A673 (cell line): ENCODE data around the gene ANKRD55.

ENCODE experiments used
- EZH2 ChIP-seq: fragments of 200-600 bp; sonication (generic); IDR thresholded peaks from 2 replicates; pipeline ENCODE4 v1.6.1; 2017; ENCODE audit warnings: borderline replicate concordance, low read depth, mild to moderate bottlenecking, mixed read lengths, antibody characterized with exemption, low read length; ENCODE audit not compliant: poor library complexity, severe bottlenecking
- TF ChIP-seq, protein P1 (sequence below): fragments of 300-800, 200-600 bp; sonication (generic); conservative IDR thresholded peaks from 2 replicates; pipeline ENCODE4 v1.5.1; 2017; ENCODE audit warnings: low read depth, mild to moderate bottlenecking, antibody characterized with exemption, low read length, moderate library complexity, mixed read lengths

DNA sequence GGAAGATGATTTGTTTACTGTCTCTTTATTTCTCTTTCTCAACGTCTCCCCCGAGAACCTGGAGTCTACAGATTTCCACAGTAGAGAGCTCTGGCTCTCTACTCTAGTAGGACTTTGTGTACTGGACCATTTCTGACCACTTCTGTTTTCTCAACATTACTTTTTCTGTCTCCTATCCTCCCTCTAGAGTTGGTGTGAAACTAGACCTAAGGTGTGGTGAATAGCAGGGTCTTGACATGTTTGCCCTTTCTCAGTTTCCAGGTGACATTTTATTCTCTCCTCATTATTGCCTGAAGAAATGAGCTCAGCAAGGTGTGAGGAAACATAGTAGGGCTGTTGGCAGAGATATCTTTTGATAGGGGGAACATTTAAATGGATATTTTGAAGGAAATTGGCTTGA, 176.3 kb downstream of the ANKRD55 start:
- TF ChIP-seq, protein P1, sequence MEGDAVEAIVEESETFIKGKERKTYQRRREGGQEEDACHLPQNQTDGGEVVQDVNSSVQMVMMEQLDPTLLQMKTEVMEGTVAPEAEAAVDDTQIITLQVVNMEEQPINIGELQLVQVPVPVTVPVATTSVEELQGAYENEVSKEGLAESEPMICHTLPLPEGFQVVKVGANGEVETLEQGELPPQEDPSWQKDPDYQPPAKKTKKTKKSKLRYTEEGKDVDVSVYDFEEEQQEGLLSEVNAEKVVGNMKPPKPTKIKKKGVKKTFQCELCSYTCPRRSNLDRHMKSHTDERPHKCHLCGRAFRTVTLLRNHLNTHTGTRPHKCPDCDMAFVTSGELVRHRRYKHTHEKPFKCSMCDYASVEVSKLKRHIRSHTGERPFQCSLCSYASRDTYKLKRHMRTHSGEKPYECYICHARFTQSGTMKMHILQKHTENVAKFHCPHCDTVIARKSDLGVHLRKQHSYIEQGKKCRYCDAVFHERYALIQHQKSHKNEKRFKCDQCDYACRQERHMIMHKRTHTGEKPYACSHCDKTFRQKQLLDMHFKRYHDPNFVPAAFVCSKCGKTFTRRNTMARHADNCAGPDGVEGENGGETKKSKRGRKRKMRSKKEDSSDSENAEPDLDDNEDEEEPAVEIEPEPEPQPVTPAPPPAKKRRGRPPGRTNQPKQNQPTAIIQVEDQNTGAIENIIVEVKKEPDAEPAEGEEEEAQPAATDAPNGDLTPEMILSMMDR = no peak
- TF ChIP-seq EZH2 = no peak
